ENCODE measurements around the gene KPNA3.
"Not testable (repeated sequence)": the region's sequence is repeated elsewhere in the genome, so short reads cannot be mapped to it uniquely, and the experiment has no call there.

Gene KPNA3

GRCh38 chr13:49792550-49793324, at the start of gene KPNA3:
KPNA3 (minus strand) TSS chr13:49792682; CDS start chr13:49792506, 176 bp downstream.
- peak; percentile 87 for DNase-seq

GRCh38 chr13:49841964-49842363, 49.5 kb upstream of the KPNA3 start:
- no peak for DNase-seq

GRCh38 chr13:49840675-49841074, 48.2 kb upstream of the KPNA3 start:
- no peak for DNase-seq

- DNase-seq: no peak
Measured at GRCh38 chr13:49840266-49840665, 47.8 kb upstream of the KPNA3 start.

GRCh38 chr13:49838989-49839388, 46.5 kb upstream of the KPNA3 start:
- no peak for DNase-seq

- no peak for DNase-seq
Measured at GRCh38 chr13:49836516-49836915, 44.0 kb upstream of the KPNA3 start.

- DNase-seq: no peak
Measured at GRCh38 chr13:49833402-49833801, 40.9 kb upstream of the KPNA3 start.

GRCh38 chr13:49831455-49831854, 39.0 kb upstream of the KPNA3 start:
- DNase-seq: no peak

GRCh38 chr13:49830721-49831120, 38.2 kb upstream of the KPNA3 start:
- no peak for DNase-seq

GRCh38 chr13:49829715-49830114, 37.2 kb upstream of the KPNA3 start:
- DNase-seq: no peak

- DNase-seq: no peak
Measured at GRCh38 chr13:49828453-49828852, 36.0 kb upstream of the KPNA3 start.

- DNase-seq: no peak
Measured at GRCh38 chr13:49827891-49828290, 35.4 kb upstream of the KPNA3 start.

- DNase-seq: no peak
Measured at GRCh38 chr13:49827336-49827735, 34.9 kb upstream of the KPNA3 start.

GRCh38 chr13:49821216-49822009, 28.9 kb upstream of the KPNA3 start:
- DNase-seq: no peak

GRCh38 chr13:49820591-49821215, 28.2 kb upstream of the KPNA3 start:
- DNase-seq: no peak

- DNase-seq: not testable (repeated sequence)
Measured at GRCh38 chr13:49816047-49816446, 23.6 kb upstream of the KPNA3 start.

GRCh38 chr13:49814551-49815270, 22.2 kb upstream of the KPNA3 start:
- DNase-seq: no peak

- DNase-seq: no peak
Measured at GRCh38 chr13:49812812-49813211, 20.3 kb upstream of the KPNA3 start.

GRCh38 chr13:49811527-49811908, 19.0 kb upstream of the KPNA3 start:
- DNase-seq: no peak

GRCh38 chr13:49810567-49811526, 18.4 kb upstream of the KPNA3 start:
- DNase-seq: no peak

- DNase-seq: no peak
Measured at GRCh38 chr13:49807681-49808080, 15.2 kb upstream of the KPNA3 start.

GRCh38 chr13:49806126-49806536, 13.6 kb upstream of the KPNA3 start:
- DNase-seq: no peak
